Left renal cortex interstitium (tissue), 4 donors: ENCODE results near the gene SNCA. TPM values are rescaled to one million over a fixed set of nuclear protein-coding genes. Genes with fewer than 3 reads are reported as not detected.

Source experiments
- DNase-seq, 4 donors: peaks; one replicate each; pipeline ENCODE4 v3.0.0-alpha.2; 2013; ENCODE audit warnings: low read depth in 4 of 4, low spot score in 2 of 4, missing footprints in 1 of 4
- polyA plus RNA-seq, 4 donors: library from polyadenylated mRNA; unstranded; fragments of 120-200 nt; gene quantifications; one replicate each; pipeline ENCODE4 v1.2.1, GENCODE V29; 2013; ENCODE audit not compliant: insufficient read length in 4 of 4

Gene SNCA
- polyA plus RNA-seq, 4 donors = 45.8 to 66.9 (median 49.7) TPM

DNA sequence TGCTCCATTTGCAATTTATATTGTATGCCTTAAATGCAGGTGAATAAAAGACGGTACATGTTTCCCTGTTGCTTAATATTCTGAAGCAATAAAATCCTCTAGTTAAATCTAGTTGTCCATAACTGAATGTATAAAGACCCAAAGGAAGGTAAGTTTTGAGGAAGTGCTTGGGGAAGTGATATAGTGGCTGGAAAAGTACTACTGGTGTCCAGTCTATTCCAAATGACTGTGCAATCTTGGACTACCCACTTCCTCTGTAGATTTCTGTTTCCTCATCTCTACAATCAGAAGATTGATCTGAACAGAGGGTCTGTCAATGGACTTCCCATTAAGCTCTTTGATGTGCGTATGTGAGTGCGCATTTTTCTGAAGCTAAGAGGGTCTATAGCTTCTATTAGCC, 17.0 kb downstream of the SNCA start:
- DNase-seq = no peak

DNA sequence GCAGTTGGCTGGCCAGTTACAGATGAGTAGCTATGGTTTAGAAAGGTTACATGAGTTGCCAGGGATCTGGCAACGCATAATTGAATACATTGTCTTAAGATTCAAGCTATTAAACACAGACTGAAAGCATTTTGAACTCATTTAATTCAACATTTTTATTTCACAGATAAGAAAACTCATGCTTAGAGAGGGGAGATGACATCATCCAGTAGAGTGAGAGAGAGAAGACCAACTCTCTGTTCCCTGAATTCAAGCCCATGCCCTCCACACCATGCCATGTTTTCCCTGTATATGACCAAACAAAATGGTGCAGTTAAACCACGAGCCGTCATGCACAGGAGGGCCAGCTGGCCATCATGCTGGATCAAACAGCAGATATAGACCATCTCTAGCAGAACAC, 22.6 kb downstream of the SNCA start:
- DNase-seq = no peak

DNA sequence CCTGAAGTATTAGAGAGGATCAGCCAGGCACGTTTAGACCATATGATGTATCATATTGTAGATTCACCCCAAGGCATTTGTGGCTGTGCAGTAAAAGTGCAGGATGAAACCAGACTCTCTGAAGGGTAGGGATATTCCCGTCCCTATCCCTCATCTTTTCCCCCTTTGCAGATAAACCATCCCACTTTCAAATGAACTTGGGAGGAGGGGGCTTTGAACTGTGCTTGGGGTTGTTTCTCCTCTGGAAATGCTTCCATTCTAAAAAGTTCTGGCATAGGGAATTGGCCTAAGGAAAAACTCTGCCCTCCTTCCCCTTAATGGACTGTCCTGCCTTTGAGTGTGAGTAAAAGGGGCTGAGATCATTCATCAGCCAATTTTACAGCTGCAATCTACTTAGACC, 23.8 kb downstream of the SNCA start:
- DNase-seq = no peak

DNA sequence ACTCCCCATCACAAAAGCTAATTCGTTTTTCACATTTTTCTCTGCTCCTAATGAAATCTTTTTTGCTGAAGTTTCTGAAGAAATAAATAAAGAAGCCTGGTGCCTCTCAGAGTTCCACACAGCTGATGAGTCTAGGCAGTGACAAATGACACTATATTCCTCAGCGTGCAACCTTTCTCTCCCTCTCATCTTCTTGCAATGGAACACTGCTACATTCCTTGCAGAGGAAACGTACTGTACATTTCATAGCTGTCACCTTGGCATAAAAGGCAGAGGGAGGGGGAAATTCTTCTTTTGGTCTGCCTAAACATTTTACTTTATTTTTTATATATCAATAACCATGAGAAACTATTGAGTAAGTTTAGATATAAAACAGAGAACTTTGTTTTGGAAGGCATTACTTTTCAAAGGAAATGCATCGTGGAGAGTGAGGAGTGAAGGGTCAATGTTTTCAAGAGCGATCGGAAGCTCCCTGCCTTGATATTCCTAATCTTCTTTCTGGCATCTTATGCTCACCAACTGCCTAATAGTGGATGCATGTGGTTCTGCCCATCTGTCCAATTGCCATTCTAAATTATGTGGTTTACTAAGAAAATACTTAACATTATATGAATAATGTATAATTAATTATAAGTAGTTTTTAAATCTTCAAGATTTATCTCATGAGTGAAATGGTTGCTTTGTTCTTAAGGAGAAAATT, 29.4 kb downstream of the SNCA start:
- no peak for DNase-seq

DNA sequence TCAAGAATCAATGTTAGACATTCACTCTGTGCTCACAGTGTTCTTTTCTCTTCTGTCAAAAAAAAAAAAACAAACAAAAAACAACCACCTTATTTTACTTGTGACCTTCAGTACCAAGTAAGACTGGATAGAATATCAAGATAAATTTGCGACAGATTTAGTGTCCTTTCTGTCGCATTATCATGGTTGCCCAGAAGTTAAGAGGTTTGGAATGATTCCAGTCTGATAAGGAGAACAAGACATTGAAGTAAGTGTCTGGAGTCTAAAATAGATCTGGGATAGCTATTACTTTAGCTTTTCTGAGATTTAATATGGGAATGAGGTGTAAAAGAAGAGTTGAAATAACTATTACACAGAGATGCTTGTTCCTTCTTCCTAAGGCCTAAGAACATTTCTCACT, 31.7 kb downstream of the SNCA start:
- DNase-seq = no peak

DNA sequence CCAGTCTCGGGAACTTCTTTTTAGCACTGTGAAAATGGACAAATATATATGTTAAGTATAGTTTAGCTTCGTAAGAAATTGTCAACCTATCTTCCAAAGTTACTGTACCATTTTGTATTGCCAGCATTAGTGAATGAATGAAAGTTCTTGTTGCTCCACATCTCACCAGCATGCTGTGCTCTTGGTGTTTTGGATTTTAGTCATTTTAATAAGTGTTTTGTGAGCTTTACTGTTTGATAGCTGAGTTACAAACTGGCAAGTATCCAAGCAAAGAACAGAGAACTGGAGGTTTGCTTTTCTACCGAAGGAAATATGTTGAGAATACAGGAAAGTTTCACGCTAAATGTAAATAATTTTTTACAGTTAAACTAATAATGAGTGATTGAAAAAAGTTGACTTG, 33.0 kb downstream of the SNCA start:
- DNase-seq = no peak

DNA sequence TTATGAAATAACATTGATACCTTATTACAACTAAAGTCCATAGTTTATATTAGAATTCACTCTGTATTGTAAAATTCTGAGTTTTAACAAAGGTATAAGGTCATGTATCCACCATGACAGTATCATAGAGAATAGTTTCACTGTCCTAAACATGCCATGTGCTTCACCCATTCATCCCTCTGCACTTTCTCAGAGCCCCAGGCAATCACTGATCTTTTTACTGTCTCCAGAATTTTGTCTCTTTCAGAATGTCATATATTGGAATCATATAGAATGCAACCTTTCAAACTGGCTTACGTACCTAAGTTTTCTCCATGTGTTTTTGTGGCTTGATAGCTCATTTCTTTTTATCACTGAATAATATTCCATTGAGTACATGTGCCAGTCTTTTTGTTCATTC, 33.9 kb downstream of the SNCA start:
- DNase-seq = no peak

DNA sequence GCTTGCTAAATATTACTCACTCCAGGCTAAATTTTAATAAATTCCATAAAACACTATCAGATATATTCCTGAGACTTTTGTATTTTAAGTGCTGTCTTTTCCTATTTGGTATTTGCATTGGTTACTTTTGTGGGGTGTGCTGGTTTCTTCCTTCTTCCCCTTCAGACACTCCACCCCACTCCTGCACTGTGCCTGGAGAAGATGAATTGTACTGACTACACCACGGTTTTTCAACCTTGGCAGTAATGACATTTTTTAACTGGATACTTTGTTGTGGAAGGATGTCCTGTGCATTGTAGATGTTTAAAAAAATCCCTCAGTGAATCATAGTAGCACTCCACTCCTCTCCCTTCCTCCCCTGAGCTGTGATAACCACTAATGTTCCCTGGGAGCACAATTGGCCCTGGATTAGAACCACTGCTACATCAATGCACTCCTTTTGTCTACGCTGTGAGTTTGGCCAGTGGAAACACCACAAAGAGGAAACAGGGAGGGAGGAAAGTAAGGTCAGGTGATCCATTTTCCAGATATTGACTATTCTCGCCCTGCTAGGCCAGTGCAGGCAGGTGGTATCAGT, 36.3 kb downstream of the SNCA start:
- no peak for DNase-seq

DNA sequence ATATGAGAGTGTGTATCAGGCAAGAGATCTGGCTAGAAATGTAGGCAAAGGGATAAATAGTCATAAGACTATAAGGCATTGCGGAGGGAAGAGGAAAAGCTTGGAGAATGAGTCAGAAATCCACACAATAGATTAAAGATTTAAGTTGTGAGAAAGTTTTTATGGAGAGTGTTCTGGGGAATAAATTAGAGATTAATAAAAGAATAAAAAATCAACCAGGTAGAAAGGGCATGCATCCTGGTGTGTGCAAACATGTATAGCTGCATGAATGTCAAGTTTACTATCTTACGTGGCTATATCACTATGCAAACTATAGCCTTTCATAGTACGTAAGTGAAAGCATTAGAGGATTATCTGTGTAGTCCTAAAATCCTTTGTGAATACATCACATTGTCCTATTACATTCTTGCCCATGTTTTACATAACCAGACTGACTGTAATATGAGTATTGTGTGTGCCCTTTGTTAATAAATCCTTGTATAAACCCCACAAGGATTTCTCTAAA, 36.9 kb downstream of the SNCA start:
- no peak for DNase-seq

DNA sequence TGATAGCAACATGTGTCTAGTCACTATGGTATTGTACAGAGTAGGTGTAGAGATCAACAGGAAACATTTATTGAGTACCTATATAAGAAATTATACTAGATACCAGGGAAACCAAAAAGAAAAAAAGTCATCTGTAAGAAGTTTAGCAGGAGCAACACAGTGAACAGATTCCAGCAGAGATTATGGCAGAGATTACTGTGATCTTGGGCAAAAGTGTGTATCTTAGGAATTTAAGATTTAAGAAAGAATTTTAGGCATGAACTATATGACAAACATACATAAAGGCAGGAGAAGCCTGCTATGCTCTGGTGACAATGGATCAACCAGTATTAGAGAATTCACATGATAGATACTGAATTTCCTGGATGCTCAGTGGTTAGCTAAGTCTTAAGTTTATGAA, 37.9 kb downstream of the SNCA start:
- no peak for DNase-seq

DNA sequence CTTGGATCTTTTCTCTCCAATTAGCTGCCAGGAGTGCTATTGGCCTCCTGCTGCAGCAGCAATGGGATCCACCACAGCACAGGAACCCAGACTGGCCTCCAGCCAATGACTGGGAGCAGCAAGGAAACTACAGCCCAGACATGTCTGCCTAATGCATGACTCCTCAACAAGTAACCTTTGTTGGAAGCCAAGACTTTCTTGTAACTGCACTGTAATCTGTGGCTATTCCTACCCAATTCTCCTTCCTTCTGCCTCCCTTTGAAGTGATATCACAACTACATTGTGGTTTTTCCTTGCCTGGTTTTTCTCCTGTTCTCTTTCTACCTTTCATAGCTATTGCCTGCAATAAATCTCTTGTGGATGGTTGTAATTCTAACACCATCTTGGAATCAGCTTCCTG, 39.8 kb downstream of the SNCA start:
- DNase-seq = no peak

DNA sequence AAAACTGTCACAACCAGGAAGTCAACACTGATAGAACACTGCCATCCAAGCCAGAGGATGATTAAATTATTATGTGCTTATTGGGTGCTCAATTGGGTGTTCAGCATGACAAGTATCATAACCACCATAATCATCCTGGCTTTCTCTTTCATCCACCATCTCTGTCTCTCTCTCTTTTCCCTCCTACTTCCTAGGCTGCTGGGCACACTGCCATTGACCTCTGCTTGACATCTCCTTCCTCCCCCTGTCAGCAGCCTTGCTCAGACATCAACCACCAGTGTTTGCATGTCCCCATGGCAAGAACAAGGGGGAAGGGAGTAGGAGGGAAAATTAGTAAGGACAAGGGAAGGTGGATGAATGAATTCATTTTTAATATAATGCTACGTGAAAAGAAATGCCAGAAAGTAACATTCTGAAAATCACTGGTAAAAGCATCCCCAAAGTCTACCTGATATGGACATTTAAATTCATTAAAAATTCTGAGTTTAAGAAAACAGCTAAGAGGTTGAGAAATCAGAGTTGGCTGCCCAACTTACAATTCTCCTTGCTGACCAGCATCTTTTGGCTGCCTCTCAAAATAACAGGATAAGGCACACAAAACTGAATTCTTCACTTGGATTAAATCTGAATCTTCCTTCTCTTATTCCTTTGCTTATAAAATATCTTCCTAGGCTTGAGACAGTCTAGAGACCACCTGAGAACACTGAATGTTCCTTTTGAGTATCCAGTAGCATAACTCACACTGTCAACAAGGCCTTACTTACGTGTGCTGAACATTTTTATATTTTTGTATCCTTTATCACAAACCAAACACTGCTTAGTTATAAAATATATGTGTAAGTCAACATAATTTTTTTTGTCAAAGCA, 48.5 kb downstream of the SNCA start:
- DNase-seq = no peak

DNA sequence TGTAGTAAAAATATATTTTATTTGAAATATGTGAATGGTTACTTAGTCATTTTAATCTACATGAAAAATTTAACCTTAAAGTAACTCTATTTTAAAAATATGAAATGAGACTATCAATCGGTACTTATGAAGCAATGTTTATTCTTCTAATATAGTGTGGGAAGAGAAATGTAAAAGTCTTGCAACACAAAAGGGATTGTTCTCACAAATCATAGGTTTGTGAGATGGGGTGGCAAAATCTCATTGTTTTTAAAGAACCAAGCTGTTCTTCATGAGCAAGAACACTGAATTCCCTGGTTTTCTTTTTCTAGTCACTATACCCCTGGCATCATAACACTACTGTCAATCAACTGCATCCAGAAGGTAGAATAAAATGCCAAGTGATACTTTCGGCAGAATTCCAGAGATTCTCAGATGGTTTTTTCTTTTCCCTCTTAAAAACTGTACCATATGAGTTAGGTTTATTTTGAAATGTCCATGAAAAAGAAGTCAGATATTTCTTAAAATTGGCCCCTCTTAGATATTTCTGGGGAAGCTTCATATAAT, 52.2 kb downstream of the SNCA start:
- no peak for DNase-seq

DNA sequence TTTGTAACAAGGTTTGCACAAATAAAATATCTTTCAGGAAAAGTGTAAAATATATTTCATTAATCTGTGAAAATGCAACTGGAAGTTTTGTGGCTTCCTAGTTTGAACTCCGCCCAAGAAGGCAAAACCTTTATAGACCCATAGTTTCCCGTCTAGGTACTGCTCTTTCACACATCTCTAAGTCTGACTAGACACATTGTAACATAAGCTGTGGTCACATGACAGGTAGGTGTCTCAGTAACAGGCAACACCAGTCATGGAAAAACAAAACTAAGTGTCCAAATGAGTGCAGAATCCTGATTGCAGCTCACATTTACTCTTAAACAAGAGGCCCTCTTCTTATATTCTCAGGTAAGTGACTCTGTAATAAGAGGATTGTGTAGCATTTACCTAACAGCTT, 55.6 kb downstream of the SNCA start:
- no peak for DNase-seq

DNA sequence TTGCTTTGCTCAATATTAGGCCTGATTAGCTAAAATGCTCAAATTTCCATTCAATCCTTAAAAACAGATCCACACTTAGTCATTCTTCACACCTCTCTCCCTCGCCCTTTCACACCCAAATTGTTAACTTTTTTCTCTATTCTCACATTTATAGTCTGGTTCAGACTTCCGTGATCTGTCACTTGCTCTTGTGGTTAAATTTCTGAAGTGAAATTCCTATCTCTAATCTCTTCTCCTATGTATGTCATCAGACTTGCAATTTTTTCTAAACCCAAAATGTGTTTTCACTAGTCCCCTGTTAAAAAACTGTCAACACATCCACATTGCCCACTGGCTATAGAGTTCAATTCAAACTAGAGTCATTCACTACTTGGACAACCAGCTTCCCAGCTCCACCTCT, 63.2 kb downstream of the SNCA start:
- no peak for DNase-seq

DNA sequence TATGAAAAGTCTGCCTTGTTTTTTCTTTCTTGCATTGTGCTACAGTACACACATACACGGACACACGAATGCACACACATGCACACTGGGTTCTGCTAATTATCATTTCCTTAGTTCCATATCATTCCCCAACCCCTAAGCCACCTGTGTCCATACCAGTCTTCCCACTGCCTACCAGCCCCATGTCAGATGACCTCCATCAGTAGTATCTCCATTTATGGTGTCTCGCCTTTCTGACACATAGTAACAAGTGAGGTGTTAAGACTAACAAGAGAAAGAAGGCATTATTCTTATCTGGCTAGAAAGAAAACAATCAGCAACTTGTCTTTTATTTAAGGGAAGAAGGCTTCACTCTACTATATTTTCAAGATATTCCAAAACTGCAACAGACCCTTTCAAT, 67.1 kb downstream of the SNCA start:
- no peak for DNase-seq

DNA sequence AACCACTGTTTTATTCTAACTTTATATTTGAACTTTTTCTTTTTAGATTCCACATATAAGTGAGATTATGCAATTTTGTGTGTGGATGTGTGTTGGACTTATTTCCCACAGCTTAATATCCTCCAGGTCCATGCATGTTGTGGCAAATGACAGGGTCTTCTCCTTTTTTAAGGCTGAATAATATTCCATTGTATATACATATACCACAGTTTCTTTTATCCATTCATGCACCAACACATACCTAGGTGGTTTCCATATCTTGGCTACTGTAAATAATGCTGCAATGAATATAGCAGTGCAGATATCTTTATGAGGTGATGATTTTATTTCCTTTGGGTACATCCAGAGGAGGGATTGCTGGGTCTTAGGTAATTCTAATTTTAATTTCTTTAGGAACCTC, 69.0 kb downstream of the SNCA start:
- DNase-seq = no peak

DNA sequence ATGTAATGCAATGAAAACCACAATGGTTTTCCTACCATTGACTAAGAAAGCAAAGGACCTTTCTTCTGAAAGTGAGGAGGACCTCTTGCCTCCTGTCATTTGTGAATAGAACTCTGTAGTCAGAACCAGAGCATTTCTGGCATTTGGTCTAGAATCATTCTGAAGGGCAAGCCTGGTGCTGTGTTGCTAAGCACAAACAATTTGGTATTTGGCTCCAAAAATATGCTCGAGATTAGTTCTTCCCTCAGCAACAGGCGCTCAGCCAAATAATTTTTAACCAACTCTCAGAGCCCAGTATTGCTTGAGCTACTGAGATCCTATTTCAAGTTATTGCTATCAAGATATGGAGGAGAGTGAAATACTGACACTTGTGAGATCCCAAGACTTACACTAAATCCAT, 71.0 kb downstream of the SNCA start:
- DNase-seq = no peak

DNA sequence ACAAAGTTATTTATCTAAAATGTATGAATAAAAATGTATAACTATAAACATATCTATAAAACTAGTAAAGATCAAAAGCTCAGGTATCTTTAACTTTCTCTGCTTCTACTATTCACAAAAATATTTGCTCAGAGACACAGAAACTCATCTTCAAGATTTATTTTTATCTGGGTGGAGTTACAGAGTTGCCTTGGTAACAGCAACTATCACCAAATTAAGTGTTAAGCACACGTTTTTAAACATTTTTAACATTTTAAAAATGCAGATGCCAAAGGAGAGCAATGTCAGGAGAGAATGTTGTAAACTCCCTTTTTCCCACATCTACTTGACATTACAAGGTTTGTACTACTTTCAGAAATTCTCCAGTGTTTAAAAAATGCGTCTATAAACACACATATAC, 71.4 kb downstream of the SNCA start:
- no peak for DNase-seq

DNA sequence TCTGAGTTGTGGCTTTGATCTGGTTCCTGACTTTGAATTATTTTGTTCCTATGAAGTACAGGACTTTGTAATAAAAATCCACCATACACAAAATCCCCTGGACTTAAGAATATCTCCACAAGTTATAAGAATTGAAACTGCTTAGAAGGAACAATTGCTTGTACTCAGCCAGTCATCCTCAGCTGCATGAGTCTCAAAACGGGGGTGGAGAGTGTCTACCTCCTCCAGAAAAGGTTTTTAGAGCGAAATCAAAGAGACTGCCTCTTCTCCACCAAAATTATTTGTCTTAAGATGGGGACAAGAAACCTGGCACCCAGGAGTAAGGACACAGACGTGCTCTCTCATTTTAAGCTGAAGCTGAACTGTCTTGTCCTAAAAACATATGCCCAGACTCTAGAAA, 74.7 kb downstream of the SNCA start:
- DNase-seq = no peak

DNA sequence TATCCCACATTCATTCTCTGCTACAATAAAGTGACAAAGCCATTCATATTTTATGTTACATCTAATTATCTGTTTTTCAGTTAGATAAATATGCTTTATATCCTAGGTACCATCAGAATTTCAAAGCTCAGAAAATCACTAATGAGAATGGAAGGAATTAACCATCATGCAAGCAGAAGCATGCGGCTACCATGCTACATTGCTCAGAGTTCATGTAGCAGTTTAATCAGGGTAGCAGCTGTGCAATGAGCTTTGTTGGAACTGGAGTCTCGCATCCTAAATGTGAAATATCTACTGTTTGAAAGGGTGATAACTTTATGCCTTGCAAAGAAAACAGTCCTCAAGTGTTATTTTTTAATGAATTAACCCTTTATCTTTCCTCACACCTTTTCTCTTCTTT, 77.5 kb downstream of the SNCA start:
- no peak for DNase-seq
